A673 (cell line): ENCODE measurements around the gene MATN1.

ENCODE experiments used
- EZH2 ChIP-seq: fragments of 200-600 bp; sonication (generic); IDR thresholded peaks from 2 replicates; pipeline ENCODE4 v1.6.1; 2017; ENCODE audit warnings: borderline replicate concordance, low read depth, mild to moderate bottlenecking, mixed read lengths, antibody characterized with exemption, low read length; ENCODE audit not compliant: poor library complexity, severe bottlenecking
- TF ChIP-seq, protein P1 (sequence below): fragments of 300-800, 200-600 bp; sonication (generic); conservative IDR thresholded peaks from 2 replicates; pipeline ENCODE4 v1.5.1; 2017; ENCODE audit warnings: low read depth, mild to moderate bottlenecking, antibody characterized with exemption, low read length, moderate library complexity, mixed read lengths

DNA sequence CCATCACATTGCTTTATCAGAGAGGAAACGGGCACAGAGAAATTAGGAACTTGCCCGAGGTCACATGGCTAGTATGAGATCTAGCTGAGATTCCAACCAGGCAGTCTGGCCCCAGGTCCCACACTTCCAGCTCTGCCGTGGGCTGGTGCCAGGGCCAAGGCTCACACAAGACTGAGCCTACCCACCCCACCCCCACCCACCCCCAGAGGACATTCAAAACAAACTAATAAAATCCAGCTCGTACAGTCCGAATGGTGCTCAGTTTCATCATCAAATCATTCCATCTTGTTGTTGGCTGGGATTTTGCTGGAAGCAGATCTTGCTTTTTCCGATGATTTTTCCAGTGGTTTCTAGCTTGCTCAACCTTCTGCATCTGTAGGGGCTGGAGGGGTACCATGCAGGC, 27.9 kb downstream of the MATN1 start:
- TF ChIP-seq, protein P1, sequence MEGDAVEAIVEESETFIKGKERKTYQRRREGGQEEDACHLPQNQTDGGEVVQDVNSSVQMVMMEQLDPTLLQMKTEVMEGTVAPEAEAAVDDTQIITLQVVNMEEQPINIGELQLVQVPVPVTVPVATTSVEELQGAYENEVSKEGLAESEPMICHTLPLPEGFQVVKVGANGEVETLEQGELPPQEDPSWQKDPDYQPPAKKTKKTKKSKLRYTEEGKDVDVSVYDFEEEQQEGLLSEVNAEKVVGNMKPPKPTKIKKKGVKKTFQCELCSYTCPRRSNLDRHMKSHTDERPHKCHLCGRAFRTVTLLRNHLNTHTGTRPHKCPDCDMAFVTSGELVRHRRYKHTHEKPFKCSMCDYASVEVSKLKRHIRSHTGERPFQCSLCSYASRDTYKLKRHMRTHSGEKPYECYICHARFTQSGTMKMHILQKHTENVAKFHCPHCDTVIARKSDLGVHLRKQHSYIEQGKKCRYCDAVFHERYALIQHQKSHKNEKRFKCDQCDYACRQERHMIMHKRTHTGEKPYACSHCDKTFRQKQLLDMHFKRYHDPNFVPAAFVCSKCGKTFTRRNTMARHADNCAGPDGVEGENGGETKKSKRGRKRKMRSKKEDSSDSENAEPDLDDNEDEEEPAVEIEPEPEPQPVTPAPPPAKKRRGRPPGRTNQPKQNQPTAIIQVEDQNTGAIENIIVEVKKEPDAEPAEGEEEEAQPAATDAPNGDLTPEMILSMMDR, result no peak
- no peak for TF ChIP-seq EZH2
